Lower leg skin (tissue), 4 donors: ENCODE measurements around the gene FKBP4. TPM values are rescaled to one million over a fixed set of nuclear protein-coding genes. Genes with fewer than 3 reads are reported as not detected.
"Not testable (repeated sequence)": the region's sequence is repeated elsewhere in the genome, so short reads cannot be mapped to it uniquely, and the experiment has no call there.

ENCODE experiments used
- DNase-seq, 2 donors: peaks; one replicate each; pipeline ENCODE4 v3.0.0-alpha.2; 2019; ENCODE audit warnings: low spot score in 2 of 2
- H3K4me3 ChIP-seq: fragments of 200-600 bp; sonication (generic); 2 replicates; pipeline ENCODE4 v1.5.1; 2017; ENCODE audit warnings: mild to moderate bottlenecking, low read depth; ENCODE audit not compliant: poor library complexity, severe bottlenecking
- CTCF ChIP-seq, 3 donors: fragments of 450-650 bp; IDR thresholded peaks; one replicate each; pipeline ENCODE4 v1.5.1; 2016; ENCODE audit warnings: antibody characterized with exemption in 3 of 3, mild to moderate bottlenecking in 3 of 3, moderate library complexity in 2 of 3
- POLR2A ChIP-seq, 2 donors: fragments of 450-650 bp; IDR thresholded peaks; one replicate each; pipeline ENCODE4 v1.6.1; 2016 to 2017; ENCODE audit warnings: antibody characterized with exemption in 2 of 2, mild to moderate bottlenecking in 1 of 2, moderate library complexity in 1 of 2
- WGBS, 2 donors: methylation state at CpG; one replicate each; pipeline ENCODE4 v1.1.5; 2018; 5-methylcytosine and 5-hydroxymethylcytosine counted together
- intact Hi-C: fragments of 100-400 bp; cut with DNase I; formaldehyde crosslinking; loops from one replicate; pipeline ENCODE4 v1.15.0; 2023; ENCODE audit warnings: low total_unique reads
- total RNA-seq, 4 donors: library from RNA; depleted of rRNA; stranded (reverse); fragments of >200 nt; gene quantifications; one replicate each; pipeline ENCODE4 v1.1.0, GENCODE V29; 2016

Gene FKBP4
- total RNA-seq, 4 donors from 2014 or later: 43.1 to 65.0 (median 50.2) TPM

GRCh38 chr12:2764398-2764797, 30.4 kb upstream of the FKBP4 start:
- TF ChIP-seq CTCF (IDR thresholded peaks at IDR 0.05) (no peak), POLR2A (IDR thresholded peaks at IDR 0.05) (no peak)
- DNase-seq: no peak
- no peak overlapping the region for H3K4me3 ChIP-seq
- intact Hi-C loops: no loop called here

- intact Hi-C loops: no loop called here
- DNase-seq: no peak
- WGBS, 2 donors: 88 to 89% methylated on average over 4 of the region's 4 CpGs
- no peak overlapping the region for H3K4me3 ChIP-seq
- no peak for TF ChIP-seq CTCF (IDR thresholded peaks at IDR 0.05)
- no peak for TF ChIP-seq POLR2A (IDR thresholded peaks at IDR 0.05)
Measured at GRCh38 chr12:2765052-2765451, 29.7 kb upstream of the FKBP4 start.

DNA sequence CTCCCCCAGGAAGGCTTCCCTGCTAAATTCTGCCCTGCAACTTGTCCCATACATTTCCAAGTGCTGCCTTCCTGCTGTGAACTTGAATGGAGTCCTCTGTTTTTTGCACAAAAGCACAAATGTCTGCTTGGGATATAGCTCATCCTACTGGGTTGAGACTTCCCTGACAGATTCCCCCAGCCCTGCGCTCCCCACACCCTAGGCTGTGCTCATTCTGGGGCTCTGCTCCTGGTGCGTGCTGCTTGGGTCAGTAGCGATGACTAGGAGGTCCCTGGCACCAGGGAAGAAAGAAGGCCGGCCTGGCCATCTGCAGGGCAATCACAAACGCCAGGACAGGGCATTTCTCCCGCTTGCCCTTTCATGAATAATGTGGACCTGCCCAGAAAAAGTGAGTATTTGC, 29.2 kb upstream of the FKBP4 start:
- 85 to 88% methylated on average over 6 of the region's 6 CpGs for WGBS, 2 donors
- no peak overlapping the region for H3K4me3 ChIP-seq
- intact Hi-C loops: no loop called here
- DNase-seq: no peak
- TF ChIP-seq POLR2A (IDR thresholded peaks at IDR 0.05) (no peak), CTCF (IDR thresholded peaks at IDR 0.05) (no peak)

DNA sequence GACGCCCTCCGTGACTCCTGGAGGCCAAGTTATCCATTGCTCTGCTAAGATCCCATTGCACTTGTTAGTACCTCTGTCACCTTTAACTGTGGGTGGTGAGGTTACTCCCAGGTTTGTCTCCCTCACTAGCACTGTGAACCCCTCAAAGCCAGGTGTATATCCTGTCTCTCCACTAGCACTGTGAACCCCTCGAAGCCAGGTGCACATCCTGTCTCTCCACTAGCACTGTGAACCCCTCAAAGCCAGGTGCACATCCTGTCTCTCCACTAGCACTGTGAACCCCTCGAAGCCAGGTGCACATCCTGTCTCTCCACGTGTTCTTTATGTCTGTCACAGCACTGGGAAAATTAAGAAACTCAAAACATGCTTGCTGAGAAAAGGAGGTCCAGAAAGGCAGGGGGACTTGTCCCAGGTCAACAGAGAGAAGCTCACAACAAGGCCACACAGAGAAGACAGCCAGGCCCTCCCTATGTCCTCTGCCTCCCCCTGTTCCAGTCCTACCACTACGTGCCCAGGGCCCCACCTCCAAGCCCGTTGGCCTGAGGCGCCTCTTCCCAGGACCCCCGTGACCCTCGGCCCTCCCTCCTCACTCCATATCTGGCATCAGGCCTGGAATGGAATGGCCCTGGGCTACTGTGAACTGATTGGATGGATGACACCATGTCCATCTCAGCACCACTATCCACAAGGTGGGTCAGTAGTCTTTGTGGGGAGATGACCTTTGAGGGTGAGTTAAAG, 26.4 kb upstream of the FKBP4 start:
- WGBS, 2 donors: 71 to 72% methylated on average over 10 of the region's 10 CpGs
- intact Hi-C loops: no loop called here
- H3K4me3 ChIP-seq: no peak overlapping the region
- TF ChIP-seq POLR2A (IDR thresholded peaks at IDR 0.05): no peak
- no peak for TF ChIP-seq CTCF (IDR thresholded peaks at IDR 0.05)
- DNase-seq: no peak

DNA sequence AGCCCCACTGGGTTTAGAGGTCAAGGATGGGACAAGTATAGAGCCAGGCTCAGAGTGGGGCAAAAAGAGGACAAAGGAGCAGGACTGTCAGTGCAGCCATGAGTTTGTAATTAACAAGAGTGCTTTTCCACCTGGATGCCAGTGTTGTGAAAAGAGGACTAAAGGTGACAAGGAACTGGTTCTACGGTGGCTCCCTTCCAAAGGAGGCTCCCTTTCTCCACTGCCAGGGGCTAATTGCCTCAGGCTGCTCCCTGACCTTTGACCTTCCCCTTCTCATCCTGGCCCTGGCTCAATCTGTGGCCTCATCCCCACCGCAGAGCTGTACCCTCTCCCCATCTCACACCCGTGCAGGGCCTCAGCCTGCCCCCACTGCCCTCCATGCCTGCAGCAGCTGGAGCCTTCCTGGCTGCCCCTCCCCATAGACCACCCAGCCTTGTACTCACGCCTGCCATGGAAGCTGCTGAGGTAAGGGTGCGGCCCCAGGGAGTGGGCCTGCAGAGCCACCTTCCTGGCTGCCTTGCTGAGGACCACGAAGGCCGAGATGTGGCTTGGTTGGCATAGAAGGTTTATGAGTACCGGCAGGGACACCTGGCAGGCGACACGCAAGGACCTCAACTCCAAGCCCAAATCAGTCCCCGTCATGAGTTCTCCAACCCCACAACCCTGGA, 24.8 kb upstream of the FKBP4 start:
- 76 to 86% methylated on average over 11 of the region's 11 CpGs for WGBS, 2 donors
- H3K4me3 ChIP-seq: no peak overlapping the region
- intact Hi-C loops: no loop called here
- TF ChIP-seq CTCF (IDR thresholded peaks at IDR 0.05): no peak
- no peak for DNase-seq

GRCh38 chr12:2770544-2770943, 24.2 kb upstream of the FKBP4 start:
- WGBS, 2 donors: 95 to 98% methylated on average over 3 of the region's 3 CpGs
- DNase-seq, intact Hi-C loops, H3K4me3 ChIP-seq: not testable (repeated sequence)
